ENCODE results near the gene TCEA2.

- TF ChIP-seq CTCF (IDR thresholded peaks at IDR 0.05), result no peak
- TF ChIP-seq POLR2A (IDR thresholded peaks at IDR 0.05), result no peak
Observed at GRCh38 chr20:64055396-64055892, 7.6 kb upstream of the TCEA2 start.
